PC-3 (cell line): ENCODE data around the gene KCTD12.

Experiments used
- EZH2 ChIP-seq: fragments of 300-600 bp; sonication (generic); IDR thresholded peaks from one replicate; pipeline ENCODE4 v1.6.1; 2017; ENCODE audit warnings: antibody characterized with exemption, mild to moderate bottlenecking, low read length; ENCODE audit not compliant: unreplicated experiment
- TF ChIP-seq, protein P1 (sequence below): fragments of 300-600 bp; sonication (generic); conservative IDR thresholded peaks from 2 replicates; pipeline ENCODE4 v1.5.1; 2017; ENCODE audit warnings: antibody characterized with exemption, low read depth, mild to moderate bottlenecking, low read length

DNA sequence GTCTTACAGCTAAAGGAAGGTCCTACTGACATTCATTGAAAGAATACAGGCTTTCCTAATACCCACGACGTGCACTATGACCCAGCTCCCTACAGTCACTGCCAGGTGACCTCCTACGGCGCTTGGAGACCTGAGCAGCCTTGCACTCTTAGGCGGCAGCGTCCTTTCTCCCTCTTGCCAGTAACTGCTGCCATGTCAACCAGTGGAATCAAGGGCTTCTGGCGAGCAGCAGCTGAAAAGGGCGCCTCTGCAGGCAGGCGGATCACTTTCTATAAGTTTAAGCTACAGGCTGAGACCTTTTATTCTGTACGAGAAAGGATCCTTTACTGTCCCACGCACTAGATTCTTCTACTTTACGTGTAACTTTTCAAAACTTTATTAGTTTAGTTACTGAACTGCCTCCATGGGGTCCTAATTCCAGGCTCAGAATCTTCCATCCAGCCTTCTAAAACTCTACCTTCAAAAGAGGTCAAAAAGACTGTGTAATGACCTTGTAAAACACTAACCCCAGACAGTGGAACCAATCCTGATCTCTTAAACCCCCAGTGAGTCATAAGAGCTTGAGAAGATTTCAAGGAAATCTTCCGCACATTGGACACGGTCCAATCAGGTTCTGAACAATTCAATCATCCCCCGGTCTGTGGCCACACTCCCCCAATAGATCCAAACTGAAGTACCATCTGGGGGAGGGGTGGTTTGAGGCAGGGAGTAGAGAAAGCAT is 1.9 kb downstream of the KCTD12 start:
- TF ChIP-seq, protein P1, sequence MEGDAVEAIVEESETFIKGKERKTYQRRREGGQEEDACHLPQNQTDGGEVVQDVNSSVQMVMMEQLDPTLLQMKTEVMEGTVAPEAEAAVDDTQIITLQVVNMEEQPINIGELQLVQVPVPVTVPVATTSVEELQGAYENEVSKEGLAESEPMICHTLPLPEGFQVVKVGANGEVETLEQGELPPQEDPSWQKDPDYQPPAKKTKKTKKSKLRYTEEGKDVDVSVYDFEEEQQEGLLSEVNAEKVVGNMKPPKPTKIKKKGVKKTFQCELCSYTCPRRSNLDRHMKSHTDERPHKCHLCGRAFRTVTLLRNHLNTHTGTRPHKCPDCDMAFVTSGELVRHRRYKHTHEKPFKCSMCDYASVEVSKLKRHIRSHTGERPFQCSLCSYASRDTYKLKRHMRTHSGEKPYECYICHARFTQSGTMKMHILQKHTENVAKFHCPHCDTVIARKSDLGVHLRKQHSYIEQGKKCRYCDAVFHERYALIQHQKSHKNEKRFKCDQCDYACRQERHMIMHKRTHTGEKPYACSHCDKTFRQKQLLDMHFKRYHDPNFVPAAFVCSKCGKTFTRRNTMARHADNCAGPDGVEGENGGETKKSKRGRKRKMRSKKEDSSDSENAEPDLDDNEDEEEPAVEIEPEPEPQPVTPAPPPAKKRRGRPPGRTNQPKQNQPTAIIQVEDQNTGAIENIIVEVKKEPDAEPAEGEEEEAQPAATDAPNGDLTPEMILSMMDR = no peak
- TF ChIP-seq EZH2 = no peak
